ENCODE measurements around the gene LRRC4C. TPM values are rescaled to one million over a fixed set of nuclear protein-coding genes. Genes with fewer than 3 reads are reported as not detected.

LRRC4C gene
- total and polyA plus RNA-seq, 10 of the 15 experiments (the other 5 are each of a cell fraction or from before 2014, with no cell fraction given): 1.5 TPM; not detected in 9

DNA sequence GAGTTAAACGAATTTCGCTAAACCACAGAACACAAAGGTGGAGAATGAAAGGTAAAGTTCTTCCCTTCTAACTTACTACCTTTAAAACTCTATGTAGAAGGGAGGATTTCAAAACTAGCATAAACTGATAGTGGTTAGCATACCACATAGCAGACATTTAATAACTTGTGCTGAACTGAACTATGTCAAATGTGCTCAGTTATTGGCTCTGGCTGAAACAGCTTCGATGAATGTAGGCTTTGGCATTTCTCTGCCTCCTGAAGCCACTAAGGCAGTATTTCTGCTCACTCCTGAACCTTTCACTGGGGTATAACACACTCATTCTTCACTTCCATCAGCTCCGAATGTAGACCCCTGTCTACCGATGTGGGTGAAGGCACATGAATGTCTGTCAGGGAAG lies 1188.1 kb downstream of the LRRC4C start (continued):
- TF ChIP-seq, protein P1, sequence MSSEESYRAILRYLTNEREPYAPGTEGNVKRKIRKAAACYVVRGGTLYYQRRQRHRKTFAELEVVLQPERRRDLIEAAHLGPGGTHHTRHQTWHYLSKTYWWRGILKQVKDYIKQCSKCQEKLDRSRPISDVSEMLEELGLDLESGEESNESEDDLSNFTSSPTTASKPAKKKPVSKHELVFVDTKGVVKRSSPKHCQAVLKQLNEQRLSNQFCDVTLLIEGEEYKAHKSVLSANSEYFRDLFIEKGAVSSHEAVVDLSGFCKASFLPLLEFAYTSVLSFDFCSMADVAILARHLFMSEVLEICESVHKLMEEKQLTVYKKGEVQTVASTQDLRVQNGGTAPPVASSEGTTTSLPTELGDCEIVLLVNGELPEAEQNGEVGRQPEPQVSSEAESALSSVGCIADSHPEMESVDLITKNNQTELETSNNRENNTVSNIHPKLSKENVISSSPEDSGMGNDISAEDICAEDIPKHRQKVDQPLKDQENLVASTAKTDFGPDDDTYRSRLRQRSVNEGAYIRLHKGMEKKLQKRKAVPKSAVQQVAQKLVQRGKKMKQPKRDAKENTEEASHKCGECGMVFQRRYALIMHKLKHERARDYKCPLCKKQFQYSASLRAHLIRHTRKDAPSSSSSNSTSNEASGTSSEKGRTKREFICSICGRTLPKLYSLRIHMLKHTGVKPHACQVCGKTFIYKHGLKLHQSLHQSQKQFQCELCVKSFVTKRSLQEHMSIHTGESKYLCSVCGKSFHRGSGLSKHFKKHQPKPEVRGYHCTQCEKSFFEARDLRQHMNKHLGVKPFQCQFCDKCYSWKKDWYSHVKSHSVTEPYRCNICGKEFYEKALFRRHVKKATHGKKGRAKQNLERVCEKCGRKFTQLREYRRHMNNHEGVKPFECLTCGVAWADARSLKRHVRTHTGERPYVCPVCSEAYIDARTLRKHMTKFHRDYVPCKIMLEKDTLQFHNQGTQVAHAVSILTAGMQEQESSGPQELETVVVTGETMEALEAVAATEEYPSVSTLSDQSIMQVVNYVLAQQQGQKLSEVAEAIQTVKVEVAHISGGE (CRISPR knock-in tag; IDR thresholded peaks at IDR 0.05): no peak
- TF ChIP-seq, protein P2, sequence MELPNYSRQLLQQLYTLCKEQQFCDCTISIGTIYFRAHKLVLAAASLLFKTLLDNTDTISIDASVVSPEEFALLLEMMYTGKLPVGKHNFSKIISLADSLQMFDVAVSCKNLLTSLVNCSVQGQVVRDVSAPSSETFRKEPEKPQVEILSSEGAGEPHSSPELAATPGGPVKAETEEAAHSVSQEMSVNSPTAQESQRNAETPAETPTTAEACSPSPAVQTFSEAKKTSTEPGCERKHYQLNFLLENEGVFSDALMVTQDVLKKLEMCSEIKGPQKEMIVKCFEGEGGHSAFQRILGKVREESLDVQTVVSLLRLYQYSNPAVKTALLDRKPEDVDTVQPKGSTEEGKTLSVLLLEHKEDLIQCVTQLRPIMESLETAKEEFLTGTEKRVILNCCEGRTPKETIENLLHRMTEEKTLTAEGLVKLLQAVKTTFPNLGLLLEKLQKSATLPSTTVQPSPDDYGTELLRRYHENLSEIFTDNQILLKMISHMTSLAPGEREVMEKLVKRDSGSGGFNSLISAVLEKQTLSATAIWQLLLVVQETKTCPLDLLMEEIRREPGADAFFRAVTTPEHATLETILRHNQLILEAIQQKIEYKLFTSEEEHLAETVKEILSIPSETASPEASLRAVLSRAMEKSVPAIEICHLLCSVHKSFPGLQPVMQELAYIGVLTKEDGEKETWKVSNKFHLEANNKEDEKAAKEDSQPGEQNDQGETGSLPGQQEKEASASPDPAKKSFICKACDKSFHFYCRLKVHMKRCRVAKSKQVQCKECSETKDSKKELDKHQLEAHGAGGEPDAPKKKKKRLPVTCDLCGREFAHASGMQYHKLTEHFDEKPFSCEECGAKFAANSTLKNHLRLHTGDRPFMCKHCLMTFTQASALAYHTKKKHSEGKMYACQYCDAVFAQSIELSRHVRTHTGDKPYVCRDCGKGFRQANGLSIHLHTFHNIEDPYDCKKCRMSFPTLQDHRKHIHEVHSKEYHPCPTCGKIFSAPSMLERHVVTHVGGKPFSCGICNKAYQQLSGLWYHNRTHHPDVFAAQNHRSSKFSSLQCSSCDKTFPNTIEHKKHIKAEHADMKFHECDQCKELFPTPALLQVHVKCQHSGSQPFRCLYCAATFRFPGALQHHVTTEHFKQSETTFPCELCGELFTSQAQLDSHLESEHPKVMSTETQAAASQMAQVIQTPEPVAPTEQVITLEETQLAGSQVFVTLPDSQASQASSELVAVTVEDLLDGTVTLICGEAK (IDR thresholded peaks at IDR 0.05; ENCODE audit: borderline replicate concordance): no peak
- TF ChIP-seq CHD1 (IDR thresholded peaks at IDR 0.05; ENCODE audit: low read depth, low read length) (no peak), BMI1 (IDR thresholded peaks at IDR 0.05; ENCODE audit: borderline replicate concordance) (no peak)

DNA sequence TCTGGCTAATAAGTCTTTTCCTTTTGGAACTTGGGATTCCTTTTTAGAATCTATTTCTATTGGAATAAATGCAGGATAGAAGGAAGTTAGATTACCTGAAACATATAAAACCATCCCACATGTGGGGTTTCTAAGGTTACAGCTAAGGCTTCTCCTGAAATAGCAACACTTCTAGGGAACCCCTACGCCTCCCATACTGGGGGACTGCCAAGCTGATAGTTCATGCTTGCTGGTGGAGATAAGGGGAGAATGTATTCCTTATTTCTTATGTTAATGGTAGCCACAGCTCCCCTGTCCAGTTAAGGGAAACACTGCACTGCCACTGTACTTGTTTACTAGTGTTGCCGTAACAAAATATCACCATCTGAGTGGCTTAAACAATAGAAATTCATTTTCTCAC lies 1189.6 kb downstream of the LRRC4C start:
- H3K9me3 ChIP-seq (replicated peaks; ENCODE audit: control insufficient read depth, insufficient read depth, low read length): no peaks in the 10 kb centered on the region
- ATAC-seq (no peak), FAIRE-seq (no peak), DNase-seq (ENCODE audit: low read depth, low spot score) (no peak)
- no peak overlapping the region for H3K27ac ChIP-seq (ENCODE audit: control insufficient read depth, insufficient read depth)
- BruUV-seq (replicated peaks): no TSS peak
- ChIA-PET POLR2A (no interaction called here), CTCF (no interaction called here), RAD21 (ENCODE audit: unreplicated experiment) (no interaction called here), SMC1A (ENCODE audit: uncharacterized antibody, unreplicated experiment) (no interaction called here)
- intact Hi-C loops (cut with micrococcal nuclease; ENCODE audit: unreplicated experiment): no loop called here
- H3K27me3 ChIP-seq (replicated peaks in 1 of 2; ENCODE audit: control insufficient read depth in 2 of 2, insufficient read depth in 2 of 2, low read length in 1 of 2): no peaks in the 10 kb centered on the region
- no peaks in the 10 kb centered on the region for H3K36me3 ChIP-seq (ENCODE audit: control insufficient read depth in 2 of 2, insufficient read depth in 2 of 2, low read length in 1 of 2)
- H3K4me1 ChIP-seq (ENCODE audit: control insufficient read depth, insufficient read depth, low read length): no peaks in the 10 kb centered on the region
- WGBS (ENCODE audit: insufficient coverage, insufficient replicate concordance, low lambda C conversion rate, missing lambda C conversion rate): 44% methylated on average over 2 of the region's 2 CpGs
- no peaks in the 10 kb centered on the region for H4K20me1 ChIP-seq (ENCODE audit: control insufficient read depth, insufficient read depth)
- no peaks in the 10 kb centered on the region for H3K79me2 ChIP-seq (ENCODE audit: control insufficient read depth, insufficient read depth, low read length)
- no peak overlapping the region for H3K4me3 ChIP-seq
- H2AFZ ChIP-seq (ENCODE audit: control insufficient read depth, low read depth, low read length): no peak overlapping the region
- in situ Hi-C loops (cut with MboI): no loop called here
- H3K4me2 ChIP-seq (ENCODE audit: control insufficient read depth, insufficient read depth): no peak overlapping the region
- no peak overlapping the region for H3K9ac ChIP-seq (ENCODE audit: control insufficient read depth, insufficient read depth, low read length)
- no peak for TF ChIP-seq PAX5 (IDR thresholded peaks at IDR 0.05; ENCODE audit: borderline replicate concordance, low read depth, low read length)
- no peak for TF ChIP-seq SUPT20H (IDR thresholded peaks at IDR 0.05; ENCODE audit: borderline replicate concordance, control insufficient read depth, low read depth, low read length)
- no peak for TF ChIP-seq RAD51 (IDR thresholded peaks at IDR 0.05)
